Hematopoietic multipotent progenitor cell treated with erythropoietin and hydrocortisone succinate and interleukin-3 and kit ligand, for 6 days (in vitro differentiated cells): ENCODE data around the gene MRPS34.
A peak's percentile ranks its signal among the peaks of the same experiment; 100 is the strongest.

Experiments used
- DNase-seq: peaks from one replicate; pipeline ENCODE4 v3.0.0-alpha.2; 2015

The MRPS34 gene

GRCh38 chr16:1781254-1781653, 8.3 kb upstream of the MRPS34 start:
- DNase-seq = no peak

GRCh38 chr16:1780677-1781072, 7.7 kb upstream of the MRPS34 start:
- DNase-seq = no peak

- DNase-seq = no peak
Measured at GRCh38 chr16:1779741-1780676, 7.1 kb upstream of the MRPS34 start.

- DNase-seq = no peak
Measured at GRCh38 chr16:1779234-1779701, 6.3 kb upstream of the MRPS34 start.

- DNase-seq = no peak
Measured at GRCh38 chr16:1778200-1779179, 5.6 kb upstream of the MRPS34 start.

- no peak for DNase-seq
Measured at GRCh38 chr16:1777375-1778199, 4.7 kb upstream of the MRPS34 start.

- DNase-seq = no peak
Measured at GRCh38 chr16:1776991-1777374, 4.0 kb upstream of the MRPS34 start.

- no peak for DNase-seq
Measured at GRCh38 chr16:1776672-1776955, 3.7 kb upstream of the MRPS34 start.

- no peak for DNase-seq
Measured at GRCh38 chr16:1775846-1776671, 3.1 kb upstream of the MRPS34 start.

- no peak for DNase-seq
Measured at GRCh38 chr16:1775006-1775845, 2.3 kb upstream of the MRPS34 start.

GRCh38 chr16:1774448-1774780, 1.5 kb upstream of the MRPS34 start:
- DNase-seq = no peak

- peak; percentile 73 for DNase-seq
Measured at GRCh38 chr16:1773703-1774447, 941 bp upstream of the MRPS34 start.

GRCh38 chr16:1772362-1772907, 499 bp downstream of the MRPS34 start, which contains the start of gene EME2:
Gene EME2, plus strand, starts transcription at chr16:1772810. Its CDS starts 418 bp downstream, at chr16:1773228.
- peak; percentile 70 for DNase-seq

GRCh38 chr16:1771864-1772361, 1.0 kb downstream of the MRPS34 start:
- no peak for DNase-seq

GRCh38 chr16:1771188-1771863, 1.6 kb downstream of the MRPS34 start, which contains the start of gene NME3:
Gene NME3, minus strand, starts transcription at chr16:1771543. Its CDS starts 9 bp downstream, at chr16:1771534.
- peak; percentile 80 for DNase-seq

- DNase-seq = peak; percentile 40
Measured at GRCh38 chr16:1770328-1771187, 2.4 kb downstream of the MRPS34 start.

GRCh38 chr16:1769402-1770300, 3.3 kb downstream of the MRPS34 start:
- no peak for DNase-seq
